ENCODE results near the gene NCOR1.
A peak's percentile ranks its signal among the peaks of the same experiment; 100 is the strongest.

Gene NCOR1

GRCh38 chr17:16023881-16024280 lies 191.5 kb downstream of the NCOR1 start:
- no peak for DNase-seq

DNA sequence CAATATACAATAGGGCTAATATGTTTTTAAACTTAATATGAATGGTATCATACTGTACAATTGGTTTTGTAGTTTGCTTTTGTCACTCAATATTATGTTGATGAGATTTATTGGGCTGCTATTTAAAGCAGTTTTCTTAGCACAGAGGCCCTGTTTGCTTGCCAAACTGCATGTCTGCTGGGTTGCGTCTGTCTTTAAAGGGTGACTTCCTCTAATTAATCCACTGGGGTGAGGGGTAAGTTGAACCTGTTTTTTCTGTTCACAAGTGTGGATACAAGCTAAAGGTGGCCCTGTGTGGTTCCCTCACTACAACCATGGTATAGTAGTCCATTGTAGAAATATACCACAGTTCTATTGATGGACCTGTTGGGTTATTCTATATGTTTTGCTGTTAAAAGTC lies 196.0 kb downstream of the NCOR1 start:
- DNase-seq, result no peak

DNA sequence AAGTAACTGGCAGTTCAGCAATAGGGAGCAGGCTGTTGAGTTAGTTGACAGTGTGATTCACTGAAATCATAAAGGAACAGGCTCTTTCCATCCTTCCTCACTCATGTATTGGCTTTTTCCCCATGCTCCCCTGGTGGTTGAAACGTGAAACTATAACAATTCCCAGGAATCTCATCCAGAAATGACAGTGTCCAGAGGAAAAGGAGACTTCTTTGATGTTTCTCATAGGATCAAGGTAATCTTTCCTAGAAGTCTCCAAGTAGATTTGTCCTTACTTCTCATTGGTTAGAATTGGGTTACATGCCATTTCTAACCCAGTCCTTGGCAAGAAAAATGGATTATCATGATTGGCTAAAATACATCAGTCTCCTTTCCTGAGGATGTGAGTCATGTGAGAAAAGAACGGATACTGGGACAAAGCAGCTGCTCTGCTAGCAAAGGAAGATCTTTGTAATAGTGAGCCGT lies 201.4 kb downstream of the NCOR1 start:
- no peak for DNase-seq

DNA sequence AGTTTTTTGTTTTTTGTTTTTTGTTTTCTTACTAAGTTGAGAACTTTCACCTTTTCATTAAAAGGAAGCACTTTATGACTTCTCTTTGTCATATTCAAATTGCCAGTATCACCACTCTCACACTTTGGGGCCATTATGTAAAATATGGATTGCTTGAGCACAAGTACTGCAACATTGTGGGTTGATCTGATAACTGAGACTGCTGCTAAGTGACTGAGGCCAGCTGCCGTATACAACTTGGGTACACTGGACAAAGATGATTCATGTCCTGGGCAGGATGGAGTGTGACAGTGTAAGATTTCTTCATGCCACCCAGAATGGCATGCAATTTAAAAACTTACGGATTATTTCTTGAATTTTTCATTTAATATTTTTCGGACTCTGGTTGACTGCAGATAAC lies 207.9 kb downstream of the NCOR1 start:
- DNase-seq, result no peak

- no peak for DNase-seq
Observed at GRCh38 chr17:16005636-16006035, 209.7 kb downstream of the NCOR1 start.

GRCh38 chr17:16003841-16004240 lies 211.5 kb downstream of the NCOR1 start:
- no peak for DNase-seq

DNA sequence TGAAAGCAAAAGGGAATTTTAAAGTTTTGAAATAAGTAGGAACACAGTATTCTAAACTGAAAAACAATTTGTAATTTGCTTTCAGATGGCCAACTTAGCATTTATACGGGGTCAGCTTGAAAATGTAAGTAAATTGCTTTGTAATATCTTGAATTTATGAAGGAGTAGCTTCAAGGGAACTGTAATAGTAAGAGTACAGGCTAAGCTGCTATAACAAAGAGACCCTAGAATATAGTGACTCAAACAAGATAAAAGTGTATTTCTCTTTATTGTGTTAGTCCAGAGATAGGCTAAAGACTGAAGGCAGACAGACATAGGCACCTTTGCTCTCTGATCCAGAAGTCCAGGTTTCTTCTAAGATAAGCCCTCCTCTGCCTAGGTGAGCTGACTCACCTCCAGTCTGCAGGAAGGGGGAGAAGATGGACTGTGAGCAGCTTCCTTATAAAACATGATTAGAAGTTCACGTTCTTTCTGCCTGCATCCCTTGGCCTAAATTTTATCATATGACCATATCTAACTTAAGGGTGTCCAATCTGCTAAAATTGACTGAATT lies 212.6 kb downstream of the NCOR1 start:
- DNase-seq, result no peak

GRCh38 chr17:16001226-16001897 lies 214.0 kb downstream of the NCOR1 start:
- no peak for DNase-seq

DNA sequence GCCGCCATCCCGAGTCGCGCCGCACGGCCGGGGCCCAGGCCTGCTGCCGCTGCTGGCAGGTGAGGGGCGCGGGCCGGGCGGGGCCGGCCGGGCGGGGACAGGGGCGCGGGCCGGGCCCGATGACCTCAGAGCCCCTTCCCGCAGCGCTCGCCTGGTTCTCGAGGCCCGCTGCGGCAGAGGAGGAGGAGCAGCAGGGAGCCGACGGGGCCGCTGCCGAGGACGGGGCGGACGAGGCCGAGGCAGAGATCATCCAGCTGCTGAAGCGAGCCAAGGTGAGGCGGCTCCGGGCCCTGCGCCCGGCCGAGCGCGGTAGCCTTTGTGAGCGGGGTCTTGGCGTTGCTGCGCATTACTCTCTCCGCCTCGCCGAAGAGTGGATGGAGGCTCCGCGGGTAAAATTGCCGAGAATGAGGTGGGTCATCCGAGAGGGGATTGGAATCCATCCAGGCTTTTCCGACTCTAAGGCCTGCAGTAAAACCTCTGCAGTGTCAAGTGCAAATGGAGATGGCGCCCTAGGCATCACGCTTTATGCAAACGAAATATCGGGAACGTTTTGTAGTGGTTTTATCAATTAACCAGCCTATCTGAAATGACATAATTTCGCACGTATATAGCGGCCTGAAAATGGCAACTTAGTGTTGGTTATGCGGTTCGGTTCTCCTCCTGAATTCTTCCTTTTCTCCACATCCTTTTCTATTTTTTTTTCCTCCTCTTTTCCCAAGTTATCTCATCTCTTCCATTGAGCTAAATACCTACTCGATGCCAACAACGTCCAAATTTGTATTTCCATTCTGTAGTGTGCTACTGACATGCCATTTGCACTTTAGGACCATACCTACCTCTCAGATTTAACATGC lies 215.1 kb downstream of the NCOR1 start:
- no peak for DNase-seq

- peak; percentile 98 for DNase-seq
Observed at GRCh38 chr17:15999141-15999973, 216.0 kb downstream of the NCOR1 start, which contains the start of the genes TTC19 and ZSWIM7. TSS of gene TTC19 (plus strand) at chr17:15999824. CDS start at chr17:15999849, 25 bp downstream. TSS of gene ZSWIM7 (minus strand) at chr17:15999704. CDS start at chr17:15999594, 110 bp downstream.

- DNase-seq, result no peak
Observed at GRCh38 chr17:15998031-15998562, 217.2 kb downstream of the NCOR1 start.

GRCh38 chr17:15996322-15996721 lies 219.0 kb downstream of the NCOR1 start:
- no peak for DNase-seq

DNA sequence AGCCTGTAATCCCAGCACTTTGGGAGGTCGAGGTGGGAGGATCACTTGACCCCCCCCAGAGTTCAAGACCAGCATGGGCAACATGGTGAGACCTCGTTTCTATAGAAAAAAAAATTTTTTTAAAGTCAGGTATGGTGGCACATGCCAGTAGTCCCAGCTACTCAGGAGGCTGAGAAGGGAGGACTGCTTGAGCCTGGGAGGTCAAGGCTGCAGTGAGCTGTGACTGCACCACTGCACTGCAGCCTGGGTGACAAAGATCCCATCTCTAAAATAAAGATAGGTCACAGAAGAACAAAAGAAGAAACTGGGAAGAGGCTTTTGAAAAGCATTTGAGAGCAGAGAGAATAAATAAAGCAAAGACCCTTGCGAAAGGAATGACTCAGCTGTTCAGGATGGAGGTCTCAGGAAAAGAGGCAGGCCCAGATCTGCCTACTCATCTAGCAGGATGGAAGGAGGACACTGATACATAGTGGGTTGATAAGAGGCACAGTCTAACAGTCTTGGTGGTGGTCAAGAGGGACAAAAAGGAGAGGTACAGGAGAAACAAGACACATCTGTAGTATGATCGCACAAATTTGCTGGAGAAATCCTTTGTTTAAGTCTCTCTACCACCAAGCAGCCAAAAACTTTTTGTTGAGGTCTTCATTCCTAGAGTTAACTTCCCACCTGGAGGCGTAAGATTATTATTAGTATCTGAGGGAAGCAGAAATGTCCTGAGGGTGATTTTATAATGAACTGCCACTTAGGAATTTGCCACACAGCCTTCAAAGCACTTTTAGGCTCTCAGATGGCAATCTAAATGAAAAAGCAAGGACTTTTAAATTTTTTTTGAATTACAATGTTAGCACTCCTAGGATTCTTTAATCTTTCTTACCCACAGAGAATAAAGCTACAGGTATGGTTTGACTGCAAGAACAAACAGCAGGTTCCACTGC lies 233.4 kb downstream of the NCOR1 start:
- no peak for DNase-seq

DNA sequence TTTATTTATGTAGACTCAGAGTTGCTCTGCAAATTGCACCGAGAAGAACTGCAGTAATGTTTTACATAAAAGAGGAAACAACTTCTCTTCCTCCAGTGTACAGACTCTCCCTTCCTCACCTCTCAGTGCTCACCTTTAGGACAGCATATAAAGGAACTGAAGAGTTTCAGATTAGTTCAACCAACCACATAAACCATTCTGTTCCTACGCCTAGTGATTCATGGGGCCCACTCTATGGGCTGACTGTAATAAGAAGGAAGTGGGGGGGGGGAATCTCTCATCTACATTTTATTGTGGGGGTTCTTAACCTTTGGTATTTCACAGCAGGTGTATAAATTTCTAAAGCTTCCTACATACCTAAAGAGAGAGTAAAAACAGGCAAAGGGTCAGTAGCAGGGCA lies 234.1 kb downstream of the NCOR1 start:
- DNase-seq, result no peak
